ENCODE results near the gene STRN4.

The STRN4 gene

DNA sequence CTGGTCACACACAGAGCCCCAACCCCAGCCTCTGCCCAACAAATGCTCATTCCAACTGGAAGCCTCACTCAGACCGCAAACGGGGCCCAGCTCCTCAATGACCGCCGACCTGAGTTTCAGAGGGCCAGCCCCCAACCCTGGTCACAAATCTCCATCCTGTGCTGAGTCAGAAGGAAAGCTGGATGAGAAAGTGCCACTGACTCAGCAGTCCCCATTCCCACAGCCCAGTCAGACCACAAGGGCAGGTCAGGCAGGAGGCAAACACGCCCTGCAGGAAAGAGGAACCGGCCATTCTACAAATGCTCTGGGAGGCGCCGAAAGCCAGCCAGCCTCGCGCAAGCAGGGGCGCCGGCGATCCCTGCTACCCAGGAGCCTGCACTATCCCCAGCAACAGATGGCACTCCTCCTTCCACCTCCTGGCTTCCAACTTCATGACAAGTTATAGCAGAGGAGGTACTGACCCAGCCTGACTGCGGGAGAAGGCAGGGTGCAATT, 15.2 kb downstream of the STRN4 start:
- H3K27ac ChIP-seq, result peak overlapping the region; percentile 45
- TF ChIP-seq, protein P1, sequence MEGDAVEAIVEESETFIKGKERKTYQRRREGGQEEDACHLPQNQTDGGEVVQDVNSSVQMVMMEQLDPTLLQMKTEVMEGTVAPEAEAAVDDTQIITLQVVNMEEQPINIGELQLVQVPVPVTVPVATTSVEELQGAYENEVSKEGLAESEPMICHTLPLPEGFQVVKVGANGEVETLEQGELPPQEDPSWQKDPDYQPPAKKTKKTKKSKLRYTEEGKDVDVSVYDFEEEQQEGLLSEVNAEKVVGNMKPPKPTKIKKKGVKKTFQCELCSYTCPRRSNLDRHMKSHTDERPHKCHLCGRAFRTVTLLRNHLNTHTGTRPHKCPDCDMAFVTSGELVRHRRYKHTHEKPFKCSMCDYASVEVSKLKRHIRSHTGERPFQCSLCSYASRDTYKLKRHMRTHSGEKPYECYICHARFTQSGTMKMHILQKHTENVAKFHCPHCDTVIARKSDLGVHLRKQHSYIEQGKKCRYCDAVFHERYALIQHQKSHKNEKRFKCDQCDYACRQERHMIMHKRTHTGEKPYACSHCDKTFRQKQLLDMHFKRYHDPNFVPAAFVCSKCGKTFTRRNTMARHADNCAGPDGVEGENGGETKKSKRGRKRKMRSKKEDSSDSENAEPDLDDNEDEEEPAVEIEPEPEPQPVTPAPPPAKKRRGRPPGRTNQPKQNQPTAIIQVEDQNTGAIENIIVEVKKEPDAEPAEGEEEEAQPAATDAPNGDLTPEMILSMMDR (conservative IDR thresholded peaks at IDR 0.05; ENCODE audit: low read depth), result no peak
- ChIA-PET POLR2A (ENCODE audit: low non-redundant PET) (no interaction called here), CTCF (interaction anchor here (0.5 to 0.7 kb wide), 2 partner anchors 92 to 335 kb away, joined by 3 to 4 read pairs; no protein-coding TSS in a partner anchor)
- peak; percentile 82 for DNase-seq (ENCODE audit: low spot score)

DNA sequence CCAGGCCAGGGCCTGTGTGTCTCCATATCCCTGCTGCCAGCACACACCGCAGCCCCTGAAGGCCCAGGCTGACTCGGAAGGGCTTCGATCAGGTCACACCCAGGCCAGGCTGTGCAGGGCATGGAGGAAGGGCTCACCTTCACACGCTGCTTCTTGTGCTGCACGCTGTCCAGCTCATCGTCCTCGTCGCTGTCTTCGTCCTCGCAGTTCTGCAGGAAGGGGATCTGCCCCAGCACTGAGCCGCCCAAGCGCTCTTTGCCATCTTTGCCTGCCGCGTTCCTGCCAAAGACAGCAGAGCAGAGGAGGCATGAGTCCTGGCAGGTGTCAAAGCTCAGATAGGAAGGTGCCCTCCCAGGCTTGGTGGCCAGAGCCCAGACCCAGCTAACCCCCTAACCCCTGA, 15.7 kb downstream of the STRN4 start:
- DNase-seq (ENCODE audit: low spot score), result no peak
- ChIA-PET POLR2A (ENCODE audit: low non-redundant PET) (no interaction called here), CTCF (interaction anchor here (0.7 kb wide), 1 partner anchor 336 kb away, joined by 3 read pairs; no protein-coding TSS in a partner anchor)
- TF ChIP-seq, protein P1 (conservative IDR thresholded peaks at IDR 0.05; ENCODE audit: low read depth), result no peak
- peak overlapping the region; percentile 45 for H3K27ac ChIP-seq

DNA sequence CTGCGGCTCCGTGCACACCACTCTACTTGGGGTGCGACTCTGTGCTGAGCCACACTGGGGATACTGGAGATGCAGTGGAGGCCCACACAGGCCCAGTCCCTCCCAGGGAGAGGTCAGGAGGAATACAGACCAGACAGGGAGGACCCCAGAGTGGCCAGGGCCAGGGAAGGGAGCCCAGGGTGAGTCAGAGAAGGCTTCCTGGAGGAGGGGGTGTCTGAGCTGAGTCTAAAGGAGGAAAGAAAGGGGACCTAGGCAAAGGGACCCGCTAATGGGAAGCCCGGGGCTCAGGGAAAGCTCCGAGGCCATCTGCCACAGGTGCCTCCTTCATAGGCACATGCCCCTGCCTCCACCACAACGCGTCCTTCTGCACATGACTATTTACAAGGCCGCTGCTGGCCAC, 16.1 kb downstream of the STRN4 start:
- POLR2A ChIA-PET (ENCODE audit: low non-redundant PET), result interaction anchor here (0.6 kb wide), 1 partner anchor 100 kb away, joined by 5 read pairs; no protein-coding TSS in a partner anchor
- CTCF ChIA-PET, result interaction anchor here (0.6 kb wide), 1 partner anchor 42 kb away, joined by 3 read pairs; no protein-coding TSS in a partner anchor
- no peak for DNase-seq (ENCODE audit: low spot score)
- TF ChIP-seq, protein P1 (conservative IDR thresholded peaks at IDR 0.05; ENCODE audit: low read depth), result no peak
- peak overlapping the region; percentile 45 for H3K27ac ChIP-seq

DNA sequence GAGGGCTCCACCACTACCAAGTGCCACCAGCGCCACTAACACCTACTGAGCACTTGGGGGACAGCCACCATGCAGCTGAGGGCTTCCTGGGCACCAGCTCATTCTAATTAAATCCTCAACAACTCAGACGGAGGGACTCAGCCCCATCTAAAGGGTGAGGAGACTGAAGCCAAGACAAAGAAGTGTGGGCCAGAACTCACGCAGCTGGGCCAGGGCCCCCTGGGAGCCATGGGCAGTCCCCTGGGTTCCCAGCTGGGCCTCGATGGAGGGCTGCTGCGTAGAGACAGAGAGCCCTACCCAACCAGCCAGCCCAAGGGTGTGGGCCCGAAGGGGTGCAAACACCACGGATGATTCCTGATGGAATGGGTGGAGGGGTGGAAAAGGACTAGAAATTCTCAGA, 16.6 kb downstream of the STRN4 start:
- TF ChIP-seq, protein P1 (conservative IDR thresholded peaks at IDR 0.05; ENCODE audit: low read depth), result no peak
- ChIA-PET CTCF (interaction anchor here (0.6 to 2.0 kb wide), 4 partner anchors 14 to 113 kb away, joined by 3 to 7 read pairs (median 6); partner anchors contain the start of gene PRKD2), POLR2A (ENCODE audit: low non-redundant PET) (interaction anchor here (0.6 kb wide), 1 partner anchor 101 kb away, joined by 5 read pairs; no protein-coding TSS in a partner anchor)
- DNase-seq (ENCODE audit: low spot score), result no peak
- peak overlapping the region; percentile 45 for H3K27ac ChIP-seq

DNA sequence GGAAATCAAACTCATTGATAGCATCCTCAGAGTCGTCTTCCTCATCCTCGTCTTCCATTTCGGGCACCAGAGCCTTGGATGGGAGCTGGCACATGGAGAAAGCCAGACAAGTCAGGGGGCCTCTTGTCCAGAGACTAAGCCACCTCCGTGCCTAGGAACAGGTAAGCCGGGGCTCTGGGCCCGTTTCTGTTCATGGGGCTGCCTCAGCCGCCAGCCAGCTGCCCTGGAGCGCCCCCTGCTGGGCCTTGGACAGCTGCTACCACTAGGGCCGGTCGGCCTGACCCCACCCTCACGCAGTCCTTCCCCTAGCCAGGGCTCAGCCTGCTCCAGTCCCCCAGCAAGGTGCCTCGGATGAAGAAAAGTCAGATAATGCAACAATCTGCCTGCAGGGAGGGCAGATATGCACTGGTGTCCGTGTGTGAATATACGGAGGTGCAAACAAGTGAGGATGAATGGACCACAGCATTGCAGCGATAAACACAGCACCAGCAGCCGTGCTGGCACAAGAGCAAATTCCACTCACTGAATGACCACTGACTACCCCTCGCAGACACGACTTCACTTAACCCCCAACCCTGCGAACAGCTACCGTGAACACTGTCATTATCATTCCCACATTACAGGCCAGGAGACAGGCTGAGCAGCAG, 17.4 kb downstream of the STRN4 start:
- TF ChIP-seq, protein P1 (conservative IDR thresholded peaks at IDR 0.05; ENCODE audit: low read depth), result peak; percentile 89
- peak overlapping the region; percentile 45 for H3K27ac ChIP-seq
- CTCF ChIA-PET, result interaction anchor here (0.6 to 2.0 kb wide), 8 partner anchors 13 to 1697 kb away, joined by 3 to 7 read pairs (median 4); partner anchors contain the start of gene PRKD2
- POLR2A ChIA-PET (ENCODE audit: low non-redundant PET), result interaction anchor here (0.6 kb wide), 1 partner anchor 112 kb away, joined by 3 read pairs; no protein-coding TSS in a partner anchor
- peak; percentile 39 for DNase-seq (ENCODE audit: low spot score)

DNA sequence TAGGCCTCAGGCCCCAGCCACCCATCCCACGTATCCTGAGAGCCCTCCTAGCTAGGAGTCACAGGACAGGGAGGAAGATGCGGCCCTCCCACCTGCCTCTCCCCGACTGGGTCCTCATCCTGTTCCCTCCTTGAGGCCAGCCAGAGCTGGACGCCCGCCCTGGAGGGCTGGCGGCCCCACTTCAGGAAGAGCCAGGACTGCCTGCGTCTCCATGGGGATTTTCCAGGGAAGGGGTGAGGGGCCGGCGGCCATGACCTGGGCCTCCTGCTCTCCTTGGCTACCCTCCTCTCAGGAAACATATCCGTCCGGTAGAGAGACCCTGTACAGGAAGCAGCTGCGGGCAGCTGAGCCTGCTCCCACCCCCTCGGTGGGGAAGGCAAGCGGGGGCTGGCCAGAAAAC, 18.0 kb downstream of the STRN4 start:
- H3K27ac ChIP-seq, result 0 out of 2 replicates have a peak overlapping the region, but pooled peaks have one; percentile 45
- ChIA-PET CTCF (interaction anchor here (0.6 to 2.0 kb wide), 5 partner anchors 12 to 1697 kb away, joined by 3 to 7 read pairs (median 6); partner anchors contain the start of gene PRKD2), POLR2A (ENCODE audit: low non-redundant PET) (interaction anchor here (0.6 kb wide), 1 partner anchor 111 kb away, joined by 3 read pairs; no protein-coding TSS in a partner anchor)

More for the DNA sequence above, 18.0 kb downstream of the STRN4 start:
- TF ChIP-seq, protein P1 (conservative IDR thresholded peaks at IDR 0.05; ENCODE audit: low read depth), result no peak
- DNase-seq (ENCODE audit: low spot score), result no peak
